Osteocyte (in vitro differentiated cells): Measurements from ENCODE around the gene DTNB. TPM values are rescaled to one million over a fixed set of nuclear protein-coding genes. Genes with fewer than 3 reads are reported as not detected.

Experiments used
- DNase-seq: peaks from one replicate; pipeline ENCODE4 v3.0.0; 2021; ENCODE audit warnings: mixed read lengths; ENCODE audit not compliant: unreplicated experiment; ENCODE audit errors: extremely low spot score
- H3K27ac Mint-ChIP-seq: one replicate; pipeline ENCODE4 v1.8.0; 2021; ENCODE audit warnings: mild to moderate bottlenecking, mixed read lengths; ENCODE audit not compliant: unreplicated experiment
- H3K27me3 Mint-ChIP-seq: one replicate; pipeline ENCODE4 v1.8.0; 2021; ENCODE audit warnings: mixed read lengths; ENCODE audit not compliant: unreplicated experiment
- H3K36me3 Mint-ChIP-seq: one replicate; pipeline ENCODE4 v1.8.0; 2021; ENCODE audit warnings: mixed read lengths; ENCODE audit not compliant: unreplicated experiment
- H3K4me1 Mint-ChIP-seq: one replicate; pipeline ENCODE4 v1.8.0; 2021; ENCODE audit warnings: mixed read lengths; ENCODE audit not compliant: unreplicated experiment
- H3K4me3 Mint-ChIP-seq: one replicate; pipeline ENCODE4 v1.8.0; 2021; ENCODE audit warnings: mild to moderate bottlenecking, moderate library complexity, mixed read lengths; ENCODE audit not compliant: unreplicated experiment
- H3K9me3 Mint-ChIP-seq: one replicate; pipeline ENCODE4 v1.8.0; 2021; ENCODE audit warnings: mixed read lengths; ENCODE audit not compliant: unreplicated experiment
- CTCF ChIP-seq: fragments of 200-600 bp; sonication (generic); IDR thresholded peaks from 2 replicates; pipeline ENCODE4 v1.5.0; 2021; ENCODE audit warnings: antibody characterized with exemption, mild to moderate bottlenecking, moderate library complexity
- total RNA-seq: library from RNA; stranded (reverse); gene quantifications from 2 replicates; pipeline ENCODE4 v1.2.1, GENCODE V29; 2021

DTNB gene
- total RNA-seq, 1 donor from 2014 or later = 20.9 TPM

- H3K36me3 Mint-ChIP-seq = no peaks in the 10 kb centered on the region
- H3K9me3 Mint-ChIP-seq = no peaks in the 10 kb centered on the region
- H3K4me3 Mint-ChIP-seq = no peak overlapping the region
- H3K4me1 Mint-ChIP-seq = peaks cover 22% of the 10 kb centered on the region
- no peak overlapping the region for H3K27ac Mint-ChIP-seq
- no peak for DNase-seq
- H3K27me3 Mint-ChIP-seq = no peaks in the 10 kb centered on the region
- TF ChIP-seq CTCF = no peak
These were observed 180.7 kb downstream of the DTNB start for GRCh38 chr2:25492726-25493125.

- Mint-ChIP-seq H3K9me3 (no peaks in the 10 kb centered on the region), H3K4me3 (no peak overlapping the region), H3K27me3 (no peaks in the 10 kb centered on the region), H3K4me1 (peaks cover 22% of the 10 kb centered on the region), H3K36me3 (peaks cover 4% of the 10 kb centered on the region), H3K27ac (no peak overlapping the region)
- no peak for DNase-seq
- TF ChIP-seq CTCF = no peak
These were observed 181.3 kb downstream of the DTNB start for GRCh38 chr2:25491966-25492532.

GRCh38 chr2:25491003-25491696 lies 182.2 kb downstream of the DTNB start:
- H3K9me3 Mint-ChIP-seq = no peaks in the 10 kb centered on the region
- peaks cover 6% of the 10 kb centered on the region for H3K36me3 Mint-ChIP-seq
- H3K27ac Mint-ChIP-seq = no peak overlapping the region
- H3K4me1 Mint-ChIP-seq = peaks cover 22% of the 10 kb centered on the region
- H3K27me3 Mint-ChIP-seq = no peaks in the 10 kb centered on the region
- no peak overlapping the region for H3K4me3 Mint-ChIP-seq
- no peak for DNase-seq
- no peak for TF ChIP-seq CTCF

GRCh38 chr2:25490217-25490616 lies 183.2 kb downstream of the DTNB start:
- DNase-seq = no peak
- Mint-ChIP-seq H3K36me3 (peaks cover 6% of the 10 kb centered on the region), H3K4me3 (no peak overlapping the region), H3K27me3 (no peaks in the 10 kb centered on the region), H3K27ac (no peak overlapping the region), H3K9me3 (no peaks in the 10 kb centered on the region), H3K4me1 (peaks cover 22% of the 10 kb centered on the region)
- no peak for TF ChIP-seq CTCF

GRCh38 chr2:25489631-25490030 lies 183.7 kb downstream of the DTNB start:
- H3K36me3 Mint-ChIP-seq = peaks cover 6% of the 10 kb centered on the region
- TF ChIP-seq CTCF = no peak
- H3K9me3 Mint-ChIP-seq = no peaks in the 10 kb centered on the region
- no peaks in the 10 kb centered on the region for H3K27me3 Mint-ChIP-seq
- no peak for DNase-seq
- H3K4me3 Mint-ChIP-seq = no peak overlapping the region
- H3K4me1 Mint-ChIP-seq = peaks cover 20% of the 10 kb centered on the region
- no peak overlapping the region for H3K27ac Mint-ChIP-seq
